HL-60 (cell line): ENCODE results near the gene DDX39A.
A peak's percentile ranks its signal among the peaks of the same experiment; 100 is the strongest.

Source experiments
- CTCF ChIP-seq: IDR thresholded peaks from one replicate; pipeline ENCODE4 v1.5.1; 2011; ENCODE audit warnings: low read length, control low read depth, inconsistent platforms; ENCODE audit not compliant: insufficient read depth
- GABPA ChIP-seq: IDR thresholded peaks from 2 replicates; pipeline ENCODE4 v1.6.1; 2012; ENCODE audit warnings: low read depth
- POLR2AphosphoS5 ChIP-seq: IDR thresholded peaks from 2 replicates; pipeline ENCODE4 v1.6.1; 2012; ENCODE audit warnings: low read depth
- REST ChIP-seq: IDR thresholded peaks from 2 replicates; pipeline ENCODE4 v1.6.1; 2012; ENCODE audit warnings: low read depth; ENCODE audit not compliant: insufficient replicate concordance

- TF ChIP-seq CTCF (no peak), POLR2AphosphoS5 (peak; percentile 35; the same call in 1 of the 2 replicates), REST (no peak), GABPA (no peak)
Measured at GRCh38 chr19:14363183-14364097, 55.7 kb downstream of the DDX39A start.
